Measurements from ENCODE around the gene GPR142.

The GPR142 gene

DNA sequence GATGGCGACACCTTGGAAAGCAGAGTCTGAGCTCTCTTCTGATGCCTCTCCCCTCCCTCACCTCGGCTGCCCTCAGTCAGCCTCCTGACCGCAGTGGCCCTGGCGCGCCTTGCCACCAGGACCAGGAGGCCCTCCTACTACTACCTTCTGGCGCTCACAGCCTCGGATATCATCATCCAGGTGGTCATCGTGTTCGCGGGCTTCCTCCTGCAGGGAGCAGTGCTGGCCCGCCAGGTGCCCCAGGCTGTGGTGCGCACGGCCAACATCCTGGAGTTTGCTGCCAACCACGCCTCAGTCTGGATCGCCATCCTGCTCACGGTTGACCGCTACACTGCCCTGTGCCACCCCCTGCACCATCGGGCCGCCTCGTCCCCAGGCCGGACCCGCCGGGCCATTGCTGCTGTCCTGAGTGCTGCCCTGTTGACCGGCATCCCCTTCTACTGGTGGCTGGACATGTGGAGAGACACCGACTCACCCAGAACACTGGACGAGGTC lies 4.4 kb downstream of the GPR142 start:
- DNase-seq = no peak

DNA sequence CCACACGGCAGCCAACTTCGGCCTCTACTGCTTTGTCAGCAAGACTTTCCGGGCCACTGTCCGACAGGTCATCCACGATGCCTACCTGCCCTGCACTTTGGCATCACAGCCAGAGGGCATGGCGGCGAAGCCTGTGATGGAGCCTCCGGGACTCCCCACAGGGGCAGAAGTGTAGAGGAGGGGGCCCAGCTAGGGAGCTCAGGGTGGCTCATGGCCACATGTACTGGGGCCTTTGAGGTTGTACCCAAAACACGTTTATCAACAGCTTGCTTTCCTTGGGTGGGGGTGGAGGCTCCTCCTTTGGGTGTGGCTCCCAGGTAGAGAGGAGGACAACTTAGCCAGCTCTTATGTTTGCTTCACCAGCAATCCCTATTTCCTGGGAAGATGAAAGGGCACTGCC lies 5.1 kb downstream of the GPR142 start:
- no peak for DNase-seq

DNA sequence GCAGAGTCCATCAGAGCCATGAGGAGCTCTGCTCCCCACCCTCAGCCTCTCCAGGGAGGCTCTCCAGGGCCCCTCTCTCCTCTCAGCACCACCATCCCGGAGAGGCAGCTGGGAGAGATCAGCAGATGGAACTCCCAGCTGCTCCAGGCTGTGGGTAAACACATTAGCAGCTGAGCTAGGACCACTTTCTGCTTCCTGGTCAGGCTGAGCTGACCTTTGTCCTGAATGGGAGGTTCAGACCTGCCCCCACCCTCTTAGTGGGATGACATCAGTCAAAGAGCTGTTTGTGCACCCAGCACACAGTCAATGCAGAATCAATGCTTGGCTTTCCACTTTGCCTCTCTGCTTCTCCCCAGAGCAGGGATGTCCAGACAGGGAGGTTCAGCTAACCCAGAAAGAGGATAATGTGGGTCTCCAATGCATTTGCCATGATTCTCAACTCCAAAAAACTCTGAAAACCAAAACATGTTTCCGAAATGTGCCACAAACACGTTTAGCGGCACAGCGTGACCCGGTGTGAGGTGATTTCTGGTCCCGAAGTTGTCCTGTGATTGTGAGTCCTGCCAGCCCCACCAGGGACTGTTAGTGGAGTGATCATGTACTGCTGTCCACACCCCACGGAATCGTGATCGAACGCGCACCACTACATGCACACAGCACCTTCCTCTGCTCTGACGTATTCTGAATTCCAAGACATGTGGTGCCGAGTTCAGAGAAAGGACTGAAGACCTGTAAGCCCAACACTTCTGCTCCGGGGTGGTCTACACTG lies 6.7 kb downstream of the GPR142 start:
- no peak for DNase-seq

DNA sequence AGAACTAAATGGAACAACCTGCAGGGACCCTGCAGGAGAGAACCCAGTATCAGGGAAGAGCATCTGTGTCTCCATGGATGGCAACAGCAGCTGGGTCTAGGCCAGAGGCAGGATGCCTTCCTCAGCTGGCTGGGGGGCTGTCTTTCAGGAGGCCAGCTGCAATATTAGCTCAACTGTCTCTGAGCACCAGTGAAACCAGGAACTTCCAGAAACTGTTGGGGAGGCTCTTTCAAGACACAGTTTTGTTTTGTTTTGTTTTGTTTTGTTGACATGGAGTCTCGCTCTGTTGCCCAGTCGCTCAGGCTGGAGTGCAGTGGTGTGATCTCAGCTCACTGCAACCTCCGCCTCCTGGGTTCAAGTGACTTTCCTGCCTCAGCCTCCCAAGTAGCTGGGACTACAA lies 7.6 kb downstream of the GPR142 start:
- no peak for DNase-seq

DNA sequence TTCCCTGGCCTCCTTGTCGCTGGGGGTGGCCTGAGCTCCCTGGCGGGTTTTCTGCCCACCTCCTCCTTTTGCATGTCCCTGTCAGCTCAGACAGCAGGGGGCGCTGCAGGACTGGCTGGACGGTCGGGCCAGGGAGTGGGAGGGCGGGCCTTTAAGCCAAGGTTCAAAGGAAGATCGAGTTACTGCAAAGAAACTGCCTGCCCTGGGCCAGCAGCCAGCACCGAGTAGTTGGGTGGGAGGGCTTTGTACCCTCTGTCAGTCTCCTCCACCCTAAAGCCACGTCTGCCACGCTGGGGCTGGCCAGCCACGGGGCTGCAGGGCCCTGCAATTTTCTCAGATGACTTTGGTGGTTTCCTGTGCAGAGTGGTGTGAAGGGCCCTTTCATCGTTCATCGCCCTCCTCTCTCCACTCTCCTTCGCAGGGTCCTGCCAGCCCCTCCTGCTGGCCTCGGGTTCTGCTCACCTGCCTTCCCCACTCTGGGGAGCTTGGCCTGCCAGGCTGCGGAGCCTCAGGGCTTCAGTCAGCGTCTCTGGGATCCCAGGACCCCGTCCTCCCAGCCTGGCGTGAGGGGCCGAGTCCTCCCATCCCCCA lies 12.3 kb downstream of the GPR142 start:
- peak; percentile 75 for DNase-seq

DNA sequence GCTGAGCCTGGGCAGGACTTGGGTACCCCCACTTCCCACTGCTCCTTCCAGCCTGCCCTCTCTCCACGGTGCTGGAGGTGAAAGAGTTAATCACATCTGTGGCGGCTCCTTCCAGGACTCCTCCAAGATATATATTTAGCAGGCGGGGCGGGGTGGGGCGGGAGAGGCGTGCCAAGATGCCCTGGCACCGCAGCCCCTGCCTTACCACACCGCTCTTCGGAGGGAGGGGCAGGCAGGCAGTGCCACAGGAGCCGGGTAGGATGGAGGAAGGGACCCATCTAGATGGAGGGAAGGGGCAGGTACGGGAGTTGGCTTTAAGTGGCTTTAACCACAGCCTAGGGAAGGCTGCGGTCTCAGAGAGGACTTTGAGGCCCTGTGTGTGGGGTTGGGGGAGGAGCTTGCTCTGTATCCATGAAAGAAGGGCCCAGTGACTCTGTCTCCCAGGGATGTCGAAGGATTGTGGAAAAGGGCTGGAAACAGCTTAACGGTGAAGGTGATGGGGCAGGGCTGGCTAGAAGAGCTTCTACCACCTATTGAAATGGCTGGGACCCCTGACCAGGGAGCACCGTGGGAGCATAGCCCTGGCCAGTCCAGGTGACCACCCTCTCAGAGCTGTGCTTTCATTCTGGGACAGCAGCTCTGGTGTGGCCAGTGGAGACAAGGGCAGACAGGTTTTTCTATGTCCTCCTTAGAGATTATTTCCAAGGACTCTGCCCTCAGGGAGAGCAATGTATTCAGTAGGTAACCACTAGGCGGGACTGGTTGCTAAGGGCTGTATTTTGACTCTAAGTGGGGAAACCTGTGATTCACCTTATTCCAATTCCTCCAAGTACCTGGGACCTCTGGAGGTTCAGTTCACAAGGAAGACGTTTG lies 13.0 kb downstream of the GPR142 start:
- no peak for DNase-seq

DNA sequence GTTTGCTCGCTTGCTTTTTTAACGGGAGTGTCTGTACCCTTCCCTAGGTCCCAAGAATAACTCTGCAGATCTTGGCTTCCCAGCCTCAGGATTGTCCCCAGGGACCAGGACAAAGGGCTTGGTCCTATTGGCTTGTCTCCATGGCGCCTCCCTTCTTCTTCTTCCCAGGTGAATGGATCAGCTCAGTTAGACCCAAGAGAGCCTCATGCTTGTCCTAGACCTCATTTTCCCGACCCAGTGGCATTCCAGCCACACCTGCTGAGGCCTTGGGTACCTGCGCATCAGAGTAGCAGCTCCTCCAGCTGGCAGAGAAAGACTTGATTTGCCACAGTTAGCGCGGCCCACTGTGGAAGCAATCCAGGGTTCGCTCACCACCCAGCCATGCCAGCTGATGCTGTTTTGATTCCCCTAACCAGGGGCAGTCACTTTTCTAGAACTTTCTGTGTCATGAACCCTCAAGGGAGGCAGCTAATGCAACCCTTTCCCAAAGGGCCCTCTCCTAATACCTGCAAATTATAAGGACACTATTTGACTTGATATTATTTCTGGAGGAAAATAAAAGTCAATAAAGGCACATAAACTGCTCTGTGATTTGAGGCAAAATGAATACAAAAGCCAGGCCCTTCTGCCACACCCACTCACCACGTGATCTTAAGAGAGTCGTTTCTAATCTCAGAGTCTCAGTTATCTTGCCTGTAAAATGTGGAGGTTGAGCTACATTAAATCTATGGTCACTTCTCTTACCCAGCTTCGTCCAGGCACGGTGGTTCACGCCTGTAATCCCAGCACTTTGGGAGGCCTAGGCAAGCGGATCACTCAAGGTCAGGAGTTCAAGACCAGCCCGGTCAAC lies 13.9 kb downstream of the GPR142 start:
- no peak for DNase-seq

DNA sequence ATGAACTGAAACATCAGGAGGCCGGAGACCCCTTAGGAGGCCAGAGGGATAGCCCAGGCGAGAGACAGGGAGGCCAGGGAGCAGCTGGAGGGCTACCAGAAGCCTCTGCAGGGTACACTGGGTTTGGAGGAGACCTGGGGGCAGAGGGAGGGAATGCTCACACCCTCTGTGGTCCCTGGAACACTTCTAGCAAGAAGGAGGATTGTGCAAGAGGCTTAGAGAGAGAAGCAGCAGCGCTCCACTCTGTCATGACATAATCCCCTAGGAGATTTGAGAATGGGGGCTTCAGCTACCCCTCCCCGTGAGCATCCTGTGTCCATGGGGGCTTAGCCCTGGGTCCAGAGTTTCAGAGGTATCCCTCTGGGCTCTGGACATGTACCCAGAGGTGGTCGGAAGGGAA lies 15.8 kb downstream of the GPR142 start:
- no peak for DNase-seq

DNA sequence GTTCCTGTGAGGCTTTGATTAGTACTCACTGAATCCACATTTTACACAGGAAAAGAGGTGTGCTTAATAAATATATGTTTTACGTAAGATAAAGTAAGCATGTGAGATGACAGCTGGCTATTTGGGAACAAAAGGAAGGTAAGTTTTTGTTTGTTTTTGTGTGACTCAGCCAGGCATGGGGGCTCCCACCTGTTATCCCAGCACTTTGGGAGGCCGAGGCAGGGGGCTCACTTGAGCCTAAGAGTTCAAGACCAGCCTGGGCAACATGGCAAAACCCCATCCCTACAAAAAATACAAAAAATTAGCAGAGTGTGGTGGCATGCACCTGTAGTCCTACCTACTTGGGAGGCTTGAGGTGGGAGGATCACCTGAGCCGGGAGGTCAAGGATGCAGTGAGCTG lies 17.9 kb downstream of the GPR142 start:
- no peak for DNase-seq

DNA sequence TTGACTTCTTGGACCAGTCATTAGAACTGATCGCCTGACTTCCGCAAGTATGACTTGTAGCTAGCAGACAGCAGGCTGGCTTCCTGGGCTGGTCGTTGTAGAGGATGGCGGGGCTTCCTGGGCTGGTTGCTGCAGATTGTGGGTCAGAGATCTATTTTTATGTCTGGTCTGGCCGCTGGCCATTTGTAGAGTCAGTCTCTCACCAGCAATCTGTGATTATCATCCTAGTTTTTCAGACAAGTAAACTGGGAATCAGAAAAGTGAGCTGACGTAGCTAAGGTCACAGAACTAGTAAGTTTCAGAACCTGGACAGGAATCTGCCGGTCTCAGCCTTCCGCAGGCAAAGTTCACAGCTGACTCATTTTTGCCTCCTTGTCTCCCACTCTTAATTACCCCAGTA lies 19.1 kb downstream of the GPR142 start:
- DNase-seq = no peak

DNA sequence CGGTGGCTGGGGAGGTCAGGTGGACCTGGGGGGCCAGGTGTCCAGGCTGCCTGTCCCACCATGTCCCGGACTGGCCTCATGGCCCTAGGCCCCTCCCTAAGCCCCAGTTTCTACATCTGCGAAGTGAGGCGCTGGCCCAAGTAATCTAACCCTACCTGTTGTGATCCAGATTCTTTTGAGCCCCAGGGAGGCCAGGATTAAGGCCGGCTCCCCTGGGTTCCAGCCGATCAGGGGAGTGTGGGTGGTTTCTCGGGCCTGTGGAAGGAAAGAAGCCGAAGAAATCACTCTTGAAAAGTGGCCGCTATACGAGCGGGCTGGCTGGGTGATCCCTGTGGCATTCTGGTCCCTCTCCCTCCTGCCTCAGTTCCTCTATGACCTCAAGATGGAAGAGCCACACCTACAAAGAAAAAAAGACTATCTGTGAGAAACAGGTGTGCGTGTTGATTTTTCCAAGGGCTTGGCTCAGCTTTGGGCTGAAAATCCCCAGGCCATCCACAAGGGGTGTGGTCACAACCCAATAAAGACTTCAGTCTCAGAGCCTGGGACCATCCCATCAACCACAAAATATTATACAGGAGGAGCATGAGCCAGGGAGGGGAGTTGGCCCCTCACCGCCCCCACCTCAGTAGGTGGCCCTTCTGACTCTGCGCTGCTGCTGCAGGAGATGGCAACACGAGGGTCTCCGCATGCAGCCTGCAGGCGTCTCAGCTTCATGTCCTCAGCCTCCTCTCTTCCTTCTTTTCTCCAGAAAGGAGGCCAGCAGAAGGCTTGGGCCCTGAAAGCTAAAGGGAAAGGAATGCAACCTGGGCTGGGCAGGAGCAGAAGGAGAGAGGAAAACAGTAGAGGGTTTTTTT lies 20.3 kb downstream of the GPR142 start:
- no peak for DNase-seq

DNA sequence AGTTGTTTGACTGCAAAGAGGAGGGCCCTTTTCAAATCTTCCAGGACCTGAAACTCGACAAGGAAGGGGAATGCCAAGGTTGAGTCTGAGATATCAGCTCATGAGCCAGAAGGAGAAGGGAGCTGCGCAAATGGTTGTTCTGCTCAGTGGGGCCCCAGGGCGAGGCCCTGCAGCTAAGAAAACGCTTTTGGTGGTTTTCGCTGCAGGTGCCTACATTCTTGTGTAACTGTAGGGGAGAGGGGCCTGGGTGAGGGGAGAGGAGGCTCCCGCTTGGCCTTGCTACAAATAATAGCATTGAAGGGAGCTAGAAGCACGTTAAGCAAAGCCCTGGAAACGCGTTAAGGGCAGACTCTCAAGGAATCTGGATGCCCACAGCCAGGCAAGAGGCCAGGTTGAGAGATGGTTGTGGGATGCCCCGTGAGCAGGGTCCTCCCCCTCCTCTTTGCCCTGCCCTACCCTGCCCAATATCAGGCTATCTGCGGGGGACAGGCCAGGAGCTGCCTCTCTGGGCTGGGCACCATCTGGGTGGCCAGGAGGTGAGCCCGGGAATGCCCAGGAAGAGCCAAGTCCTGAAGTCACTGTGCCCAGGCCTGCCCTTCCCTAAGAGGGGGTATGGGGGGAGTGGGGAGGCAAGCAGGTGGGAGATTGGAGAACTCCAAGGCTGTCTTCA lies 21.9 kb downstream of the GPR142 start:
- DNase-seq = no peak

DNA sequence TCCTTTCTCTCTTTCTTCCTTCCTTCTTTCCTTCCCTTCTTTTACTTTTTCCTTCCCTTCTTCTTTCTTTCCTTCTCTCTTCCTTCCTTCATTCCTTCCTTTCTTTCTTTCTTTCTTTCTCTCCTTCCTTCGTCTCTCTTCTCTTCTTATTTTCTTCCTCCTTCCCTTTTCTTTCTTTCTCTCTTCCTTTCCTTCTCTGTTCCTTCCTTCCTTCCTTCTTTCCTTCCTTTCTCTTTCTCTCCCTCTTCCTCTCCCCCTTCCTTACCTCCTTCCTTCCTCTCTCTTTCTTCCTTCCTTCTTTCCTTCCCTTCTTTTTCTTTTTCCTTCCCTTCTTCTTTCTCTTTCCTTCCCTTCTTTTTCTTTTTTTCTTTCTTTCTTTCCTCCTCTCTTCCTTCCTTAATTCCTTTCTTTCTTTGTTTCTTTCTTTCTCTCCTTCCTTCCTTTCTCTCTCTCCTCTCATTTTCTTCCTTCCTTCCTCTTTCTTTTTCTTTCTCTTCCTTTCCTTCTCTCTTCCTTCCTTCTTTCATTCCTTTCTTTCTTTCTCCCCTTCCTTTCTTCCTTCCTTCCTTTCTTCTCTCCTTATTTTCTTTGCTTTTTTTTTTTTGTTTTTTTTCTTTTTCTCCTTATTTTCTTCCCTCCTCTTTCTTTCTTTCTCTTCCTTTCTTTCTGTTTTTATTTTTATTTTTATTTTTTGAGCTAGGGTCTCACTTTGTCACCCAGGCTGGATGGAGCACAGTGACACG lies 22.8 kb downstream of the GPR142 start:
- no peak for DNase-seq

DNA sequence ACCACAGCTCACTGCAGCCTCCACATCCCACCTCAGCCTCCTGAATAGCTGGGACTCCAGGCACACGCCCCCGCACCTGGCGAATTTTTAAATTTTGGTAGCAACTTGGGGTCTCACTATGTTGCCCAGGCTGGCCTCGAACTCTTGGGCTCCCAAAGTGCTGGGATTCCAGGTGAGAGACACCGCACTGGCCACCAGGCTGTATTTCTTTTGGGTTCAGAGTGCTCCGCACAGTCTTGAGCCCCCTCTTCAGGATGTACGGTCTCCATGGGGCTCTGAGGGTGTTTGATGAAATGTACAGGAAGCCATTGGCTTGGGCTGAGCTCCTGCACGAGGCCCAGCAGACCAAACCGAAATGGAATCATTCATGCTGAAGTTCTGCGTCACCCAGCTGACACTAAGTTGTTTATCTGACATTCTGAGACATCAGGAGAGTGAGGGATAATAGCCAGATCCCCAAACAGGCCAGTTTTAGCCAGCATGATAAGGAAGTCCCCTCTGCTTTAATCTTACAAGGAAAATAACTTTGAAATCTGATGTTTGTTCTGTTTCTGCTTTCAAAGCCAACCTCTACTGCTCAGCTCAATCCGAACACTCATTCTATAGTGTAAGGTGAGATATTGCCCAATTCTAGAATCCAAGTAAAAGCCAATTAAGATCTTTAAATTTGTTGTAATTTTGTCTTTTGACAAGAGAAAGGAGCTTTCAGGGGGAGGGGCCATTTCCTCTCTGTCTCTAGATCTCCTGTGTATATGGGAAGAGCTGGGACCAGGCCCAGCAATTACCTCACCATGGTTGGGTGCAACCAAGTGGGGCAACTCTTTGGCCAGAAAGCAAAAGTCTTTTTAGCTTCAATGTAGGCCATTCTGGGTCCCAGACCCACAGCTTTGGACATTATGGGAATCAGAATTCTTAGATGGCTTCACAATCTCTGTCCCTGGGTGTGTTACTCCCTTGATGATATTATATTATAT lies 23.7 kb downstream of the GPR142 start:
- DNase-seq = no peak

DNA sequence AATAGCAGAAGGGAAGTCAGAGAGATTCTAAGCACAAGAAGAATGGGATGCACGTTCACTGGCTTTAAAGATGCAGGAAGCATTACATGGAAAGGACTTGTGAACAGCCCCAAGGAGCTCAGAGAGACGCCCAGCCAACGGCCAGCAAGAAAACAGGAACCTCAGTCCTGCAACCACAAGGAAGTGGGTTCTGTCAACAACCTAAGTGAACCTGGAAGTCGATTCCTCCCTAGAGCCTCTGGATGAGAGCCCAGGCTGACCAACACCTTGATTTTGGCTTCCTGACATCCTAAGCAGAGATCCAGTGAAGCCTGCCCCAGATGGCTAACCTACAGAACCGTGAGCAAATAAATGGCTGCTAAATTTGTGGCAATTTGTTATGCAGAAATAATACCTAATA lies 24.5 kb downstream of the GPR142 start:
- DNase-seq = no peak

DNA sequence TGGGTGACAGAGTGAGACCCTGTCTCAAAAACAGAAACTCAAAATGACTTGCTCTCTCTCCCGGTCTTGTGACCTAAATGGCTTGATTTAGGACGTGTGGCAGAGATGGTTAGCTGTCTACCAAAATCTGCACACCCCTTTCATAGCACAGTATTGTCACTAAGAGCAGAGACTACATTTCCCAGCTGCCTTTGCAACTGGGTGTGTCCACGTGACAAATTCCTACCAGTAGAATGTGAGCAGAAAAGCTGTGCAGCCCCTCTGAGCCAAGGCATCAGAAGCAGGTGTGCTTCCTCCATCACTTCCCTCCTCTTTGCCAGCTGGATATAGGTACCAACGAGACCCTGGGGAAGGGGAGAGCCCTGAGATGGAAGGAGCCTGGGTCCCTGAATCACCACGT lies 25.5 kb downstream of the GPR142 start:
- no peak for DNase-seq

DNA sequence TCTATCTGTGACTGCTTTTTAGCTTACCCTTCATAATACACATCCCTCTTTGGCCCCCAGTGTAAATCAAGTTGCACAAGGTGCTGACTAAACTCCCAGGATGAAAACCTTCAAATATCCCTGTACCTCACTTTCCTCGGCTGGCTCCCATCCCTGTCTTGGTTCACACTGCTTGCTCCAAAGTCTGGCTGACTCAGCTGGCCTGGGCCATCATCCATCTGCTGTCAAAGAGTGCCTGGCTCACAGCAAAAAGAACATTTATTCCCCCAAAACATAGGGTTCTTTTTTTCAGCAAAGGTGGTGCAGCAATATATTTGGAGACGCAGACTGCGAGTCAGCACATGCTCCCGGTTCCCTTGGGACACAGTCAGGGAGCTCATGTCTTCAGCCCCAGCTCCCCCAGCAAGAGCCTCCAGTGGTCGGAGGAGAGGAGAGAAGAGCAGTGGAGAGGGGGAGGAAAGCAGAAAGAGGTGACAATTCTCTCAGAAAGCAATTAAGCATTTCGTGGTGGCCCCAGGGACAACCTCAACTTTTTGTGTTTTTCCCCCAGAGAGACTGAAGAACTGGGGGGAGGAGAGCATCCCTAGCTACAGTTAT lies 26.1 kb downstream of the GPR142 start:
- DNase-seq = no peak

DNA sequence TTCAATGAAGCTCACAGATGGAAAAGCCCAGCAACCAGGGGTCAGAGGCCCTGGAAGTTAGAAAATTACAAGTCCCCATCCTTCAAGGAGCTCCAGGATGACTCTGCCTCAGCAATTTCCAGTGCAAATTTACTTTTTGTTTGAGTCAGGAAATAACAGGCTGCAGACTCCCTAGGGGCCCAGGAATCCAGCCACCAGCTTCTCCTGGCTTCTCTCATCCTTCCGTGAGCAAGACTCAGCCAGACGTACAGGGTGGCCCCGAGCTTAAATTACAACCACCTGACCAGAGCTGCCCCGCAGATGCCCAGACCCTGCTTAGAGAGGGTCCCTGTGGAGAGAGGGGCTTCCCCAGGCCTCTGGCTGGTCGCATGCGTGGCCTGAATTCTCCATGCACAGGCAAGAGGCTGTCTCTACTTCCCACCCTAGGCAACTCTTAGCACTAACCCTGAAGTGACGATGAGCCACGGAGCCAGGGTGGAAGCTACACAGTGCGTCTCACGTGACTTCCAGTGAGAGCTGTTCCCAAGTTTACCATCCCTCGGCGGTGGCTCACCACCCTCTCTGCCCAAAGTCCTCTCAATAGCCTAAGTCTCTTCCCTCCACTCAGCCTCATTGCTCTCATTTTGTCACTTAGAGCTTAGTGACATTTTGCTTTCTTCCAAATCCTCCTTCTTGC lies 27.1 kb downstream of the GPR142 start:
- DNase-seq = no peak

All from COR-L47 (cell line).